GM18499 (cell line): ENCODE results near the gene GSE1.

Source experiments
- ATAC-seq: cut with Tn5 transposase; IDR thresholded peaks from one replicate; pipeline ENCODE4 v1.9.1; 2021; ENCODE audit warnings: moderate number of reproducible peaks; ENCODE audit not compliant: insufficient read depth, unreplicated experiment

Gene GSE1

DNA sequence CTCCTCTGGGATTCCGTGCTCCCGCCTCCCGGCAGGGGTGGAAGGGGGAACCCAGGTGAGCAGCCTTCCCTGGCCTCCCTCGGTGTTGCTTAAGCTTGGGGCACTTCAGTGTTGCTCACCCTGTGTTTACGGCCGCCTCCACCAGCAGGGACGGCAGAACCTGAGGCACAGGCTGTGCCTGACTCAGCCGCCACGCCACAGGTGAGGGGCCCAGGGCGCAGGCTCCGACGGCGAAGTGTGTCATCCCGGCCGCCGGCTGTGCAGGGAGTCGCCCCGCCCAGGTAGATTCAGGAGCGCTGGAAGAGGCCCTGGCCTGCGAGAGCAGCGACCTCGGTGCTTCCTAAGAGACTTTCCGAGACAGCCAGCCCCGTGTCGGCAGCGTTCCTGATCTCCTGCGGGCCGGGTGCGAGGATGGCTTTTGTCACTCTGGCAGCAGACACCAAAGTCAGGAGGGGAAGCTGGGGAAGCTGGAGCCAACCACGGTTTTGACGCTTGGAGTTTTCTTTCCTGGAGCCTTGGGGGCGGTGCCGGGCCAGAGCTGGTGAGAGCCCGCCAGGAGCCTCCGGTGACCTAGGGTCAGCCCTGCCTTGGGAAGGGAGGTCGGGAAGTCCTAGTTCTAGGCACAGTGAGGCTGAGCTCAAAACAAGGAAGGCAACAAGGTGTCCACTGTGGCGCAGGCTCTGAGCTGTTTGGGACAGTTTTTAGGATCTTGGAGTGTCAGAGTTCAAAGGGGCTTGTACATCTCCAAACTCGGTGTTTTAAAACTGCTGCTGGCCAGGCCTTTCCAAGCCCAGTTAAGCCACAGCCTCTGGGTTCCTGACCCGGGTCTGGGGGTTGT is 2.1 kb downstream of the GSE1 start:
- ATAC-seq: no peak

DNA sequence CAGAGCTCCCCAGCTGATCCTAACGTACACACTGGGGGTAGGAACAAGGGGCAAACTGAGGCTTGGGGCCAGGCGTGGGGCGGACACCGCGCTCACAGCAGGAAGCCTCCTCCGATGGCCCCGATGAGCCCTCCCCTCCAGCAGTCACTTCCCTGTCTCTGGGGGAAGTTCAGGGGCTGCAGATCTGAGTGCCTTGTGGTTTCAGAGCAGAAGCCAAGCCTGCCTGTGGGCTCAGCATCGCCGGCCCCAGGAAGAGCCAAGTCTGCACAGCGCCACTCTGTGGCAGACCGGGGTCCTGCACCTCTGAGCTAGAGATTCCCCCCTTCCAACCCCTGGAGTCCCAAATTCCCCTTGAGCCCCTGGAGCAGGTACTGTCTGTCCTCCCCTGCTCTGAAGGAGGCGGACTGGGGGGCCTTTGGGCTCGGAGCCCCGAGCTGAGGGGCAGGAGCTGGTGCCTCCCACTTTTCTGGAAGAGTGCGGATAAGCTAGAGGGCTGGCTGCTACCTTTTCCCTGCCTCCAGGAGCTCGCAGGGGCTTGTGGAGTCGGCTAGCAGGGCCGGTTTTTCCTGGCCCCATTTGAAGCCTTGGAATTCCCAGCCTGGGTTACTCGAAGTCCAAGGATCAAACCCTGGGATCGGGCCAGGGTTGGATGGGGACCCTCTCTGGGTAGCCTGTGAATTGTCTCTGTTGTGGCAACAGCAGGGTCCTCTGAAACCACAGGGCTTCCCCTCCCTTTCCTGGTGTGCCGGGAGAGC is 2.9 kb downstream of the GSE1 start:
- no peak for ATAC-seq

GRCh38 chr16:85616607-85617321 is 3.6 kb downstream of the GSE1 start:
- no peak for ATAC-seq

DNA sequence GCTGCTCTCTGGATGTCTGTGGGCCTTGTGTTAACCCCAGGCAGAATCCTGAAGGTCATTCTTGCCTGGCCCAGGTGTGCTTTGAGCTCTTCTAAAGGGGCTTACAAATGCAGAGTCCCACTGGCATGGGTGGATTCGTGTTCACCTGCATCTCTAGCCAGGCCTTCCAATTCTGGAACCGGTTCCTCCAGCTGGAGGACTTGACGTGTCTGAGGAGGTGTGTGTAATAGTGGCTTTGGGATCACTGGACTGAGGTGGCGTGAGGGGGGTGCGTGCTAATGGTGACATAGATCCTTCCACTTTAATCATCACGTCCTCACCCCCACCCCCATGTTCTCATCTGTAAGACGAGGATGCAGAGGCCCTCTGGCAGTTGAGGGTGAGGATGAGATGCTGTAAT is 4.8 kb downstream of the GSE1 start:
- no peak for ATAC-seq

DNA sequence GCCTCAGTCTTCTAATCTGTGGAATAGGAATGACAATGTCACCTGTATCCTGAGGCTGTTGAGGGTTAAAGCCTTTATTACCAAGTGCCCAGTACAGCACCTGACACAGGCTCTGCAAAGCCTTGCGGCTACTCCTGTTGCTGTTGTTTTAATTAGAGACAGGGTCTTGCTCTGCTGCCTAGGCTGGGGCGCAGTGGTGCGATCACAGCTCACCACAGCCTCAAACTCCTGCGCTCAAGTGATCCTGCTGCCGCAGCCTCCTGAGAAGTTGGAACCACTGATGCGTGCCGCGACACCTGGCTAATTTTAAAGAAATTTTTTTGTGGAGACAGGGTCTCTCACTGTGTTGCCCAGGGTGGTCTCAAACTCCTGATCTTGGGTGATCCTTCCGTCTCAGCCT is 5.4 kb downstream of the GSE1 start:
- no peak for ATAC-seq

DNA sequence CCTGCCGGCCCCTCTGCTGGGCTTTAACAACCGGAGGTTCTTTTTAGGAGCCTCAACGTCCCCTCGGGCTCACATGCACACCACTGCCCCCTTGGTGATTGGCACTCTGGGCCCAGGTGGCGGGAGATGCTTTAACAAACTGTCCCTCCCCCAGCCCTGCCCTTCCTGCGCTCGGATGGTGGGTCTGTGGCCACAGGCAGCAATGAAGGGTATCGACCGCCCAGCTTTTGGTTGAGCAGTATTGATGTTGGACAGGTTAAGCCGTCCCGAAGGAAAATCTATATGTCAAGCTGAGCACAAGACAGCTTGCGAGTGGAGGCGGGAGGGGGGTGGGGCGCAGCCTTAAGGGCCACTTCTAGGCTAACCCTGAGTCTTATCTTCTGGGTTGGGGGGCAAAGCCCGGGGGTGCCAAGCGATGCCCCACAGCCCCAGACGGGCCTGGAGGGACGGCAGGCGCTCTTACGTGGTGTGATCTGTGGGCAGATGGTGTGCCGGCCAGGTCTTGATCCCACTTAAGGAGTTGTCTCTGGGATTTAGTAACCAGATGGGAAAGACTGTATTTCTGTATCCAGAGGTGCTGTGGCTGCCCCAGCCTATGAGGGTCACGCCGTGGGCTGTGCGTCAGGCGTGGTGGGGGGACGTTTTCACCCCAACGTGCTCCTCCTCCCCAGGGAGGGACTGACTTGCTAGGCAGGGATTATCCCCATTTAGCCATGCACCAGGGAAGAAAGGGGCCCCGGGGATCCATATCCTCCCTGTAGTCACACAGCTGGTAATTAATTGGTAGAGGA is 6.2 kb downstream of the GSE1 start:
- ATAC-seq: no peak

- ATAC-seq: no peak
Measured at GRCh38 chr16:85620374-85620773, 7.3 kb downstream of the GSE1 start.

DNA sequence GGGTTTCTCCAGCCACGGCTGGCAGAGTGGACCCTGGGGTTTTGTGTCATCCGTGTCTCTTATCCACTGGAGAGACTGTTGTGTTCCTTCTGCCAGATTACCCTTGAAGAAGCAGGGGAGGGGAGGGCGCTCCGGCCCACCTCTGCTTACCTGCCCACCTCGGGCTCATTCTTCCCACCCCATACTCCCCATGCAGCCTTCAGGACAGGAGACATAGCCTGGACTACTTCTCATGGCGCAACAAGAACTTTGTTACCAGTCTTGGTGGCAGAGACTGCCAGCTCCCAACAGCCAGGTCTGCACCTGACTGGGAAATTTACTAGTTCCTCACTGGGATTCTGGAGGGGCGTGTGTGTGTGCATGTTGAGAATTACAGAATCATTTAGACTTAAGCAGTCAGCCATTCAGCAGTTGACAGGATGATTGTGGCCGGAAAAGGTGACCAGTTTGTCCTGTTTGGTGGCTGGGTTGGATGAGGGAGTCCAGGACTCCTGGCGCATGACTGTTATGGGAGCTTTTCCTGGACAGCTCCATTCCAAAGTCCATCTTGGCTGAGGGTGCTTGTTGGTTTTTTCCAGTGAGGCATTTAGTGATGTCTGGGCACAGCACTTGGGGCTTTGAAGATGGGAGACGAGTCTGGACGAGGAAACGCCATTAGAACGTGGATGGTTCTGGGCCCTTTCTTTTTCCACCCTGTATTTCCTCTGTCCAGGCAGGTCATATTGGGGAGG is 8.7 kb downstream of the GSE1 start:
- ATAC-seq: no peak

DNA sequence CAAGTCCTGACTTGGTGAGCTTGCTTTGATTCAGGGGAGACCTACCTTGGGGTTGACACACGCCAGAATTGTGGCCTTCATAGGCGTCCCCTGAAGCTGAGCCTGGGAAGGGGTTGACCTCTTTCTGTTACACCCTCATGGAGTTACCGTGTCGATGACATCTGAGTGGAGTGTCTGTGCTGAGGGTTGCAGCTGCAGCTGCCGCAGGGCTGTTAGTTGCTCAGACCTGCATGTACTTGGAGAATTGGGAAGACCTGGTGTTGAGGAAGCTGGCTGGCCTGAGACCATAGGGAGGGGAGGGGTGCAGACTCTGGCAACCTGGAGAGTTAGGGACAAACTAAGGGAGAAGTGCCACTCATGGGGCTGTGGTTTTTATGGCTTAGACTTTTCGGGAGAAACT is 9.6 kb downstream of the GSE1 start:
- no peak for ATAC-seq

DNA sequence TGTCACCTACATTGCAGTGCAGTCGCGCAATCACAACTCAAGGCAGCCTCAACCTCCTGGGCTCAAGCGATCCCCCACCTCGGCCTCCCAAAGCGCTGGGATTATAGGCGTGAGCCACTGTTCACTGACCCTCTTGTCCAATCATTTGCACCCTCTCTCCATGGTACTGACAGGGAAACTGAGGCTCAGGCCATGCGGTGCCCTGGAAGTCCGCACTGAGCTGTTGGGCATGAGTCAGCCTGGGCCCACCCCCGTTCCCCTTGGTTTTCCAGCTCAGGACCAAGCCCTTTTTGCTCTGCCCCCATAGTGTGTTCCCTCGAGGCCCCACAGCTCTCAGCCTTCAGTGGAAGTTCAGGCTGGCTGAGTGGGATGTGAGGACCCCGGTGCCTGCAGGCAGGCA is 10.1 kb downstream of the GSE1 start:
- no peak for ATAC-seq

DNA sequence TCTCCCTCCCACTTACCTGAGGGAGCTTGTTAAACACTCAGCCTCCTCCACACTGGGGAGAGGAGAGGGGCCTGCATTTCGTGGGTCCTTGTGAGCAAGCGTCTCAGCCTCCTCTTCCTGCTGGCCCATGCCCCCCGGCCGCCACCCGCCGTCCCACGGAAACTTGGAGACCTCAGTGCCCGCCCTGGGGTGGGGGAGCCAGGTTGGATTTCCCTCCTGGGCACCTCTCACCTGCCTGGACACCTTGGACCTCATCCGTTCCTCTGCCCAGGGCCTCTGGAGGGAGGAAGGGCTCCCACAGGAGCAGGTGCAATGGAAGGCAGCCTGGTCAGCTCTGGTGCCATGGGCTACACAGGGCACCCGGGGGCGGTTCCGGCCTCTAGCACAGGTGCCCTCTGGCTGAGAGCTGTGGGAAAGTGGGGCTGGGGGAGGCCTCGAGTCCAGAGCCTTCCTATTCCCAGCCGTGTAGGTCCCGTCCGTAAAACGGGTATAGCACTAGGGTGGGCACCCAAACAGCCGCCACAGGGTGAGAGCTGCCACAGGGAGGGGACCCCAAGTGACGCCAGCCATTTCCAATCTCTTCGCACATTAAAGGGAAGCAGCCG is 11.0 kb downstream of the GSE1 start:
- no peak for ATAC-seq

DNA sequence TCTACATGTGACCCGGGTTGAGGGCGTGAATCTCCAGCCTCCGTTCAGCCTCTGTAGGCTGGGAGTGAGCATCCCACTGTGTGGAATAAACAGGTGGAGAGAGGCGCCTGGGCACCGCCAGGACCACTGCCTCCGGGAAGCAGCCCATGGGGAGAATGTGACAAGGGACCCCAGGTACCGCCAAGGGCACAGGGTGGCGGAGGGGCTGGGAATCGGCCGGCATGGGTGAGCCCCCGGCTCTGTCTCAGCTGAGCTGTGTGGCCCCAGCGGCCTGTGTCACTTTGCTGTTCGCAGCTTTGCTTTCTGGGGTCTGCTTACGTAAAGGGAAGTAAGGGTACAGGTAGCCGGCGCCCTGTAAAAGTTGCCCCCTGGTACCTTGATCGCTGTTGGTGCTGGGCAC is 11.5 kb downstream of the GSE1 start:
- no peak for ATAC-seq

GRCh38 chr16:85625053-85625452 is 11.9 kb downstream of the GSE1 start:
- no peak for ATAC-seq

DNA sequence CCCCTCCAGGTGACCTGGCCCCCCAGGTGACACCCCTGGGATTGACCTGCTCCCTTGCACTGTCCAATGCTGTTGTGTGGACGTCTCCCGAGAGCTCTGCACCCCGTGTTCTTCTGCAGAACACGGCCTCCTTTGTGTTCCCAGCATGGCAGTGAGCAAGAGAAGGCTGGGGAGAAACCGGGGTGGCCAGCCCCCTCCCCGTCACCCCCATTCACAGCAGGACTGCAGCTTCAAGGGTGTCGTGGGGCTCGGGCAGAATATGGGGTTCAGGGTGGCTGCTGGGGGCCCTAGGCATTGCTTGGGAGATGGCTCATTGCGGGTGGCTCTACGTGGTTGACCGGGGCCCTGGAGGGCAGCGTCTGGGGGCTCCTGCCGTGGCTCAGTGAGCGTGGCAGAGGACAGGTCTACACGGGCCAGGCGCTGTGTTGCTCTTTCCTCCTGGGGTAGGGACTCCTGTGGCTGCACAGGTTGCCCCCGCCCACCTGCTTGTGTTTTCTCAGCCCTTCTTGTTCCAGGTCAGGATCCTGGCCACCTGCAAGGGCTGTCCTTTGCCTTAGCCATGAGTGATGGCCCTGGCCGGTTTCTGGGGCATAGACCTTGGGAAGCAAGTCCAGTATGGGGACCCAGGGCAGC is 12.5 kb downstream of the GSE1 start:
- no peak for ATAC-seq

DNA sequence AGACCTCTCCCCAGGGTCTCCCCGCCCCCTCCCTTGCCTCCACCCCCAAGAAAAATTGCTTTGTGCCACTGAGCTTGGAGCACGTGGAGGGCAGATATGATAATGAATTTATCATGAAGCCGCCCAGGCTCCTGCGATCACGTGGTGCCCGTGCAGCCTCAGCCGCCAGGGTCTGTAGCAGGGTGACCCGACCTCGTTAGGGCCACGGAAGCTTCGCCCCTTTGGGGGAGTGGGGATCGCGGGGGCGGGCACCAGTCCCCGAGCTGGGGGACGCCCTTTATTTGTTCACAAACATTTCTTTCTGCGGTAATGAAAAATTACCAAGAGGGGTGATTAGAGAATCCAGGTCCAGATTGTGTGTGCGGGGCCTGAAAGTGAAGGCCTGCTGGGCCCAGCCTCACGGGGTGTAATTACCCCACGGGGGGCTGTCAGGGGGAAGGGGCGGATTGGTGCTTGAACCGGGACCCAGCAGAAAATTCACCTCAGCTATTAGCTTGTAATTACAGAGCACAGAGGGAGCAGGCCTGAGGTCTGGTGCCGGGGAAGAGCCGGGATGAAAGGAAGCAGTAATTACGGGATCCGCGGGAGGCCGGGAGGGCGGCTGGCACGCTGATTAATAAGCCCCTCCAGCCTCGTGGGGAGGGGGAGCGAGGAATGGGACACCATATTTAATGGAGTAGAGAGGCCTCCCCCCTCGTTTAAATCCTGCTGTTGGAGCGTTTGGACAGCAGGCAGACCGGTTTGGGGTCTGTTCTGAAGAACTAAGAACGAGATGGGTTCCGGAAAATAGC is 13.3 kb downstream of the GSE1 start:
- no peak for ATAC-seq

GRCh38 chr16:85627089-85627488 is 14.0 kb downstream of the GSE1 start:
- no peak for ATAC-seq

- no peak for ATAC-seq
Measured at GRCh38 chr16:85627526-85628264, 14.6 kb downstream of the GSE1 start.

- no peak for ATAC-seq
Measured at GRCh38 chr16:85628265-85628556, 15.1 kb downstream of the GSE1 start.
